SK-N-MC (cell line): ENCODE results near the gene ZCCHC14.

Source experiments
- EZH2 ChIP-seq: fragments of 200-600 bp; sonication (generic); IDR thresholded peaks from one replicate; pipeline ENCODE4 v1.6.1; 2017; ENCODE audit warnings: antibody characterized with exemption
- FOXP2 ChIP-seq: optimal IDR thresholded peaks from 2 replicates; pipeline ENCODE3; 2011; ENCODE audit warnings: mild to moderate bottlenecking, moderate library complexity; ENCODE audit not compliant: insufficient read depth; ENCODE audit errors: extremely low read length, control extremely low read depth
- POLR2AphosphoS5 ChIP-seq: IDR thresholded peaks from 2 replicates; pipeline ENCODE4 v1.6.1; 2012; ENCODE audit warnings: mild to moderate bottlenecking, low read depth, low read length, borderline replicate concordance

GRCh38 chr16:87393680-87394055 lies 99.2 kb downstream of the ZCCHC14 start:
- TF ChIP-seq EZH2 (no peak), POLR2AphosphoS5 (no peak), FOXP2 (no peak)
